GM13976 (cell line): ENCODE measurements around the gene PCP2.

Source experiments
- DNase-seq: peaks from one replicate; pipeline ENCODE4 v3.0.0; 2012; ENCODE audit warnings: low spot score
- in situ Hi-C: fragments of 300-500 bp; cut with MboI; formaldehyde crosslinking; loops from one replicate; pipeline ENCODE4 v1.12.0; 2022; ENCODE audit warnings: low sequenced_read_pairs, mixed read lengths, inconsistent platforms; ENCODE audit not compliant: unreplicated experiment
- TF ChIP-seq, protein P1 (sequence below): IDR thresholded peaks from 2 replicates; pipeline ENCODE4 v1.5.1; 2012; ENCODE audit warnings: borderline replicate concordance, mild to moderate bottlenecking; ENCODE audit not compliant: insufficient read depth; ENCODE audit errors: extremely low read depth, missing control alignments, control extremely low read depth

PCP2 gene

DNA sequence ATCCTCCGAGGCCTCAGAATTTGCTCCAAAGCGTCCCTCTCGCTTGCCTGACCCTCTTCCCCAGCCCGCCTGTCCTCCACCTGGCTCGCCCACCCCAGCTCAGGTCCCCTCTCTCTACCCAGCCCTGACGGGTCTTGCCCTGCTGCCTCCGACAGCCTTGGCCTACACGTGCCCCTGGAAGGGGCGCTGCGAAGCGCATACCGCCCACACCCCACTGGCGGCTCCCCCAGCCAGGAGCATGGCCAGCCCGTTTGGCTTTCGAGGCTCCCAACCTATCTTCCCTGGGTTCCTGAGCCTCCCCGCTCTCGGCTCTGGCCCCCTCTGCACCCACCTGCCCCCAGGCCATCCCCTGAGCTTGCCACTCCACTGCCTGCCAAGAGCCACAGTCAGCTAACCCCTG lies 8.7 kb downstream of the PCP2 start:
- no peak for DNase-seq
- in situ Hi-C loops, result no loop called here
- TF ChIP-seq, protein P1, sequence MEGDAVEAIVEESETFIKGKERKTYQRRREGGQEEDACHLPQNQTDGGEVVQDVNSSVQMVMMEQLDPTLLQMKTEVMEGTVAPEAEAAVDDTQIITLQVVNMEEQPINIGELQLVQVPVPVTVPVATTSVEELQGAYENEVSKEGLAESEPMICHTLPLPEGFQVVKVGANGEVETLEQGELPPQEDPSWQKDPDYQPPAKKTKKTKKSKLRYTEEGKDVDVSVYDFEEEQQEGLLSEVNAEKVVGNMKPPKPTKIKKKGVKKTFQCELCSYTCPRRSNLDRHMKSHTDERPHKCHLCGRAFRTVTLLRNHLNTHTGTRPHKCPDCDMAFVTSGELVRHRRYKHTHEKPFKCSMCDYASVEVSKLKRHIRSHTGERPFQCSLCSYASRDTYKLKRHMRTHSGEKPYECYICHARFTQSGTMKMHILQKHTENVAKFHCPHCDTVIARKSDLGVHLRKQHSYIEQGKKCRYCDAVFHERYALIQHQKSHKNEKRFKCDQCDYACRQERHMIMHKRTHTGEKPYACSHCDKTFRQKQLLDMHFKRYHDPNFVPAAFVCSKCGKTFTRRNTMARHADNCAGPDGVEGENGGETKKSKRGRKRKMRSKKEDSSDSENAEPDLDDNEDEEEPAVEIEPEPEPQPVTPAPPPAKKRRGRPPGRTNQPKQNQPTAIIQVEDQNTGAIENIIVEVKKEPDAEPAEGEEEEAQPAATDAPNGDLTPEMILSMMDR, result no peak

DNA sequence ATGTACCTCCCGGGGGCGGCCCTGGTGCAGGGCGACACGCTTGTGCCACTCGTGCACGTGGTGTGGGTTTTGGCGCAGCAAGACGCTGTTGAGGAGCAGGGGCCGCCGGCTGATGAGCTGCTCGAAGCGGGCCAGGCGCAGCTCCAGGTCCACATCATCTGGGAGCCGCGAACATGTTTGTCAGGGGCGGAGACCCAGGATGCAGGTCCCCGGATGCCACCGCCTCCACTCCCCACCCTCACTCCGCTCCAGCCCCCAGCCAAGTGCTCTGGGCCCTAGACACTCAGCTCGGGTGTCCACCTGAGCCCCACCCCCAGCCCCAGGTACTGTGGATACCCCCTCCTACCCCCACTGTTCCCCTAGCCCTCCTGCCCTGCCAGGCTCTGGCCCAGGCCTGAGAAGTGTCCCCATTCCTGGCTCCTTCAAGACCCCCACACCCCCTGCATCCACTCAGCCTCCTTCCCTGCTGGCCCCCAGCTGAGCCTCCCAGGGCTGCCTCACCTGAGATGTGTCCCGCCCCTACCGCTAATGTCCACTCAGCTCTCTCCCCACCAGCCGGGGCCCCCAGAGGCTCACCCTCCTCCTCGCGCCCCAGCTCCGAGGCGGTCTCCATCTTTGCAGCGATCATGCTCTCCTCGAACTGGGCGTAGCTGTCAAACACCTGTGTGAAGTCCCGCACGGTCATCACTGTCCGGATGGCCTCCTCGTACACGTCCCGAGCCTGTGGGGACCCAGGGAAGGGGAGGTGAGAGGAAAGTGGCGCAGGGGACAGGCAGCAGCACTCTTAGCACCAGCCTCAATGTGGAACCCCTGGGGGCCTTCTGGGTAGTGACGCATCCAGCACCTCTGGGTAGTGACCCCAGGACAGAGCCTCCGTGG lies 9.6 kb downstream of the PCP2 start:
- in situ Hi-C loops, result no loop called here
- DNase-seq, result no peak
- TF ChIP-seq, protein P1, result no peak

DNA sequence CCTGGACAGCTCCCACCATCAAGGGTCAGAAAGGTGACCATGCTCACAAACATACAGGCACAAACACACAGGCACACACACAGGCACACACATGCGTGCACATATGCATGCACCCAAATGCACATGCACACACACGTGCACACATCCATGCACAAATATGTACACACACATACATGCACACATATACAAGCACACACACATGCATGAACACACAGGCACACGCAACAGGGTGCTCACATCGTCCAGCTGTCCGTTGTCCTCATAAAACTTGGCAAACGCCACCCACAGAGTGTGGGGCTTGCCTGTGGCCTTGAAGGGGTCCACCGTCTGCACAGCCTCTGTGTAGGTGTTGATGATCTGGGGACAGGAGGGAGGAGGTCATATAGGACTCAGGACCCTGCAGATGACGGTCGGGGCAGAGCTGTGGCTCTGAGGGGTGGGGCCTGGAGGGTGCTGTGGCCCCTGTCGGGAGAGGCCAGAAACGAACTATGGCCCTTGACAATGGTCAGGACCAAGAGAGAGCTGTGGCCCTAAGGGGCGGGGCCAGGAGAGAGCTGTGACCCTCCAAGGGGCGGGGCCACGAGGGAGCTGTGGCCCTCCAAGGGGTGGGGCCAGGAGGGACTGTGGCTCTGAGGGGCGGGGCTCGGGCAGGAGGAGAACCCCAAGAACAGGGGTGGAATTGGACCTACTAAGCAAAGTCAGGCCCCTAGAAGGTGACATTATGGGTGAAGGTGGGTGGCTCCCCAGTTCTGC lies 10.4 kb downstream of the PCP2 start:
- TF ChIP-seq, protein P1, result no peak
- no peak for DNase-seq
- in situ Hi-C loops, result no loop called here

DNA sequence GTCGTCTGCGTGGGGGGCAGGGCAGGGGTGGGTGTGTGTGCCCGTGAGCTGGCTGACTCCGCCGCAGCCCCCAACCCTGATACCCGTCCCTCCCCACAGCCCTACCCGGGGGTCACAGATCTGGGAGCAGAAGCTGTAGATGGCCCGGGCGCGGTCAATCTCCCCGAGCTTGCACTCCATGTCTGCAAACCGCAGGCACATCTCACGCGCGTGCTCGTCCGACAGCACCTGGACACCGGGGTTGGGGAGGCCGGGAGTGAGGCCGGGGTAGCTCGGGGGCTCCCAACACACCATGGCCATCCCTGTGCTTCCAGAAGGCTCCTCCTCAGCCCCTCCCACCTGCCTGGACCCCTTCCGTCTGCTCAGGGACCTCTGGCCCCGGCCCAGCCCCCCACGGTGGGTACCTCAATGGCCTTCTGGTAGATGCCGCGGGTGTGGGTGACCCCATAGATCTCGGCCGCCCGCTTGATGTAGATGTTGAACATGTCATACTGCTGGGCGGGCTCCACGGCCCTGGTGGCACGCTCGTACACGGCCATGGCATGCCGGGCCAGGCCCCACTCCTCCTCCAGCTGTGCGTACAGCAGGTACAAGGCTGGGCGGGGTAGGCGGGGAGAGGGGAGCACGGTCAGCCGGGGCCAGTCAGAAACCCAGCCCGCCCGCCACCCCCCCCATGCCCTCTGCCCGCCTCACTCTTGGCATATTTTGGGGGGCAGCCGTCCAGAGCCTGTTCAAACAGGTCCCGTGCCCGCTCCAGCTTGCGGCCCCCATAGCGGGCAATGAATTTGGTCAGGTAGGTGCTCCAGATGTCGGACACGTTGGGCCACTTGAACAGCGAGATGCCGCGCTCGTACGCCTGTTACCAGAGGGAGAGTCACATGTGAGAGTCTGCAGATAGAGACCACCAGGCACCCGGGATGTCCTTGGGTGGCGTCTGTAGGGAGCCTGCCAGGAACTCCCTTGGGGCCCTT lies 12.8 kb downstream of the PCP2 start:
- DNase-seq, result no peak
- TF ChIP-seq, protein P1, result no peak
- in situ Hi-C loops, result no loop called here

DNA sequence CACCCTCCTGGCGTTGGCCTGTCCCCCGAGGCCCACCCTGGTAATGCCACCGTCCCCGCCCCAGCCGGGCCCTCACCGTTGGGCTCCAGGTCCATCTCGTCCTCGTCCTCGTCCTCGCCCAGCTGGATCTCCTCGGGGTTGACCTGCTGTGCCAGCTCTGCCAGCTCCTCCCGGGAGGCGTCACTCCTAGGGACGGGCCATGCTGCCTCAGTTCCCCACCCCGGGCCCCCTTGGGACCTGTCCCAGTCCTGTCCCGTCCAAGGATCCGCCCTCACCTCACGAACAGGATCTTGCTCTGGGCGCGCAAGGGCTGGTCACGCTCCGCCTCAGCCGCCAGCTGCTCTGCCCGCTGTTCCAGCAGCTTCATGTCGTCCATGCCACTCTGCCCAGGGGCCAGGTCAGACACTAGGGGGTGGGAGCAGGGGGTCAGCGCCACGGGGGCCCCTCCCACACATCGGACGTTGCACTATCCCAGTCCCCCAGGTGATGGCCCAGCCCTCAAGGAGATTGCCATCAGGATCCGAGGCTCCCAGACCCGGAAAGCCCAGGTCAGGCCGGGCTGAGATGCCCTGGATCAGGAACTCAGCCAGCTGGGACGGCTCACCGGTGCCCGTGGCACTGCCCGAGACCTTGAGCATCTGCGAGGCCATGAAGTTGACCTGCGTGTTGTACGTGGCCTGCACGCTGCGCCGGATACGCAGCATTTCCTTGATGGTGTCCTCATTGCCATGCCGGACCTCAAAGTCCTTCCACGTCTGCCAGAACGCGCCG lies 13.7 kb downstream of the PCP2 start:
- in situ Hi-C loops, result no loop called here
- TF ChIP-seq, protein P1, result no peak
- no peak for DNase-seq
